ENCODE results near the gene FAIM2.

The FAIM2 gene

DNA sequence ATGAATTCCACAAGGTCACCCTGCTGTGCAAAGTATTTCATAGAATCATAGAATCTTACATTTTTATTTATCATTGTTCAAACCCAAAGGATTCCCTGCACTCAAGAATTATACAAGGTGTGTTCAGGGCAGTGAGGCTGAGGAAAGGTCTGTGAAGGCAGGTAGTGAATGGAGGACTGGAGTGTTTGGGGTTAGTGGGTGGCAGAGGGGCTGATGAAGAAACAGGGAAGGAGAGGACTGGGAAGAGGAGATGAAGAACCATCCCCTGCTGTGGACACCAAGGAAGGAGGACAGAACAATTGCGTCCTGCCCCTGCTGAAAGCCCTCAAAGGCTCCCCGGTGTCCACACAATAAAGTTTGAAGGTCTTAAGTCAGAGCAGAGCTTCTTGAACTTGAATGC is 50.0 kb downstream of the FAIM2 start:
- TF ChIP-seq, protein P1, sequence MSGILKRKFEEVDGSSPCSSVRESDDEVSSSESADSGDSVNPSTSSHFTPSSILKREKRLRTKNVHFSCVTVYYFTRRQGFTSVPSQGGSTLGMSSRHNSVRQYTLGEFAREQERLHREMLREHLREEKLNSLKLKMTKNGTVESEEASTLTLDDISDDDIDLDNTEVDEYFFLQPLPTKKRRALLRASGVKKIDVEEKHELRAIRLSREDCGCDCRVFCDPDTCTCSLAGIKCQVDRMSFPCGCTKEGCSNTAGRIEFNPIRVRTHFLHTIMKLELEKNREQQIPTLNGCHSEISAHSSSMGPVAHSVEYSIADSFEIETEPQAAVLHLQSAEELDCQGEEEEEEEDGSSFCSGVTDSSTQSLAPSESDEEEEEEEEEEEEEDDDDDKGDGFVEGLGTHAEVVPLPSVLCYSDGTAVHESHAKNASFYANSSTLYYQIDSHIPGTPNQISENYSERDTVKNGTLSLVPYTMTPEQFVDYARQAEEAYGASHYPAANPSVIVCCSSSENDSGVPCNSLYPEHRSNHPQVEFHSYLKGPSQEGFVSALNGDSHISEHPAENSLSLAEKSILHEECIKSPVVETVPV (CRISPR knock-in tag; IDR thresholded peaks at IDR 0.05): no peak
- TF ChIP-seq SNAI2 (CRISPR knock-in tag; IDR thresholded peaks at IDR 0.05) (no peak), ZC3H10 (CRISPR knock-in tag; IDR thresholded peaks at IDR 0.05) (no peak), ISL1 (CRISPR knock-in tag; IDR thresholded peaks at IDR 0.05) (no peak), ZNF70 (CRISPR knock-in tag; IDR thresholded peaks at IDR 0.05) (no peak), ESRRG (CRISPR knock-in tag; IDR thresholded peaks at IDR 0.05) (no peak)
- TF ChIP-seq, protein P2, sequence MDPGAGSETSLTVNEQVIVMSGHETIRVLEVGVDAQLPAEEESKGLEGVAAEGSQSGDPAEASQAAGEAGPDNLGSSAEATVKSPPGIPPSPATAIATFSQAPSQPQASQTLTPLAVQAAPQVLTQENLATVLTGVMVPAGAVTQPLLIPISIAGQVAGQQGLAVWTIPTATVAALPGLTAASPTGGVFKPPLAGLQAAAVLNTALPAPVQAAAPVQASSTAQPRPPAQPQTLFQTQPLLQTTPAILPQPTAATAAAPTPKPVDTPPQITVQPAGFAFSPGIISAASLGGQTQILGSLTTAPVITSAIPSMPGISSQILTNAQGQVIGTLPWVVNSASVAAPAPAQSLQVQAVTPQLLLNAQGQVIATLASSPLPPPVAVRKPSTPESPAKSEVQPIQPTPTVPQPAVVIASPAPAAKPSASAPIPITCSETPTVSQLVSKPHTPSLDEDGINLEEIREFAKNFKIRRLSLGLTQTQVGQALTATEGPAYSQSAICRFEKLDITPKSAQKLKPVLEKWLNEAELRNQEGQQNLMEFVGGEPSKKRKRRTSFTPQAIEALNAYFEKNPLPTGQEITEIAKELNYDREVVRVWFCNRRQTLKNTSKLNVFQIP (CRISPR knock-in tag; IDR thresholded peaks at IDR 0.05; ENCODE audit: borderline replicate concordance, low read depth): no peak

DNA sequence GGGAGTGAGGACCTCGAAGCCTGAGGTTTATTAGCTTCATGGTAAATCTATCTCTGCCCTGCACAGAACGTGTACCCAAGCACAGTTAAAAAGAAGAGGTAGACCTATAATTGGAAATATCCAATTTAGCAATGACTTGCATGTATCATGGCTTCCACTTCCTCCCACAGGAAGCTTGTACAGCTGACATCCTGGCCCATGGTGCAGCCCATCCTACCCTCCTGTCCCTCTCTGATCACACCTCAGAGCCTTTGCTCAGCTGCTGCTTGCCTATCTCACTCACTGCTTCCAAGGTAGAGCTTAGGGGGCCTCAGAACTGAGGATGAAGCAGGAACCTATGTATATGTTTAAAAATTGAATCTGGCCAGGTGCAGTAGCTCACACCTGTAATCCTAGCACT is 56.5 kb downstream of the FAIM2 start:
- ATAC-seq: no peak
- TF ChIP-seq ESRRG (CRISPR knock-in tag; IDR thresholded peaks at IDR 0.05): no peak
- TF ChIP-seq, protein P3, sequence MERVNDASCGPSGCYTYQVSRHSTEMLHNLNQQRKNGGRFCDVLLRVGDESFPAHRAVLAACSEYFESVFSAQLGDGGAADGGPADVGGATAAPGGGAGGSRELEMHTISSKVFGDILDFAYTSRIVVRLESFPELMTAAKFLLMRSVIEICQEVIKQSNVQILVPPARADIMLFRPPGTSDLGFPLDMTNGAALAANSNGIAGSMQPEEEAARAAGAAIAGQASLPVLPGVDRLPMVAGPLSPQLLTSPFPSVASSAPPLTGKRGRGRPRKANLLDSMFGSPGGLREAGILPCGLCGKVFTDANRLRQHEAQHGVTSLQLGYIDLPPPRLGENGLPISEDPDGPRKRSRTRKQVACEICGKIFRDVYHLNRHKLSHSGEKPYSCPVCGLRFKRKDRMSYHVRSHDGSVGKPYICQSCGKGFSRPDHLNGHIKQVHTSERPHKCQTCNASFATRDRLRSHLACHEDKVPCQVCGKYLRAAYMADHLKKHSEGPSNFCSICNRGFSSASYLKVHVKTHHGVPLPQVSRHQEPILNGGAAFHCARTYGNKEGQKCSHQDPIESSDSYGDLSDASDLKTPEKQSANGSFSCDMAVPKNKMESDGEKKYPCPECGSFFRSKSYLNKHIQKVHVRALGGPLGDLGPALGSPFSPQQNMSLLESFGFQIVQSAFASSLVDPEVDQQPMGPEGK (CRISPR knock-in tag; IDR thresholded peaks at IDR 0.05; ENCODE audit: borderline replicate concordance): no peak
- TF ChIP-seq ZFP3 (CRISPR knock-in tag; IDR thresholded peaks at IDR 0.05): no peak
- TF ChIP-seq, protein P2 (CRISPR knock-in tag; IDR thresholded peaks at IDR 0.05; ENCODE audit: borderline replicate concordance, low read depth): no peak
- no peak for TF ChIP-seq ISL1 (CRISPR knock-in tag; IDR thresholded peaks at IDR 0.05)
- no peak for TF ChIP-seq OSR1 (CRISPR knock-in tag; IDR thresholded peaks at IDR 0.05)
- TF ChIP-seq, protein P1 (CRISPR knock-in tag; IDR thresholded peaks at IDR 0.05): no peak
- TF ChIP-seq BACH2 (CRISPR knock-in tag; IDR thresholded peaks at IDR 0.05; ENCODE audit: borderline replicate concordance): no peak
- TF ChIP-seq ARNTL (CRISPR knock-in tag; IDR thresholded peaks at IDR 0.05; ENCODE audit: borderline replicate concordance, low read depth): no peak
- TF ChIP-seq SNAI2 (CRISPR knock-in tag; IDR thresholded peaks at IDR 0.05): no peak
- no peak for TF ChIP-seq TCF4 (CRISPR knock-in tag; IDR thresholded peaks at IDR 0.05; ENCODE audit: borderline replicate concordance)
- TF ChIP-seq, protein P4, sequence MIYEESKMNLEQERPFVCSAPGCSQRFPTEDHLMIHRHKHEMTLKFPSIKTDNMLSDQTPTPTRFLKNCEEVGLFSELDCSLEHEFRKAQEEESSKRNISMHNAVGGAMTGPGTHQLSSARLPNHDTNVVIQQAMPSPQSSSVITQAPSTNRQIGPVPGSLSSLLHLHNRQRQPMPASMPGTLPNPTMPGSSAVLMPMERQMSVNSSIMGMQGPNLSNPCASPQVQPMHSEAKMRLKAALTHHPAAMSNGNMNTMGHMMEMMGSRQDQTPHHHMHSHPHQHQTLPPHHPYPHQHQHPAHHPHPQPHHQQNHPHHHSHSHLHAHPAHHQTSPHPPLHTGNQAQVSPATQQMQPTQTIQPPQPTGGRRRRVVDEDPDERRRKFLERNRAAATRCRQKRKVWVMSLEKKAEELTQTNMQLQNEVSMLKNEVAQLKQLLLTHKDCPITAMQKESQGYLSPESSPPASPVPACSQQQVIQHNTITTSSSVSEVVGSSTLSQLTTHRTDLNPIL (CRISPR knock-in tag; IDR thresholded peaks at IDR 0.05; ENCODE audit: low read depth): no peak
- TF ChIP-seq RARB (CRISPR knock-in tag; IDR thresholded peaks at IDR 0.05): no peak
- no peak for TF ChIP-seq ZC3H10 (CRISPR knock-in tag; IDR thresholded peaks at IDR 0.05)
- no peak for TF ChIP-seq PPARA (CRISPR knock-in tag; IDR thresholded peaks at IDR 0.05; ENCODE audit: borderline replicate concordance)

More for the DNA sequence above, 50.0 kb downstream of the FAIM2 start:
- ATAC-seq: no peak

DNA sequence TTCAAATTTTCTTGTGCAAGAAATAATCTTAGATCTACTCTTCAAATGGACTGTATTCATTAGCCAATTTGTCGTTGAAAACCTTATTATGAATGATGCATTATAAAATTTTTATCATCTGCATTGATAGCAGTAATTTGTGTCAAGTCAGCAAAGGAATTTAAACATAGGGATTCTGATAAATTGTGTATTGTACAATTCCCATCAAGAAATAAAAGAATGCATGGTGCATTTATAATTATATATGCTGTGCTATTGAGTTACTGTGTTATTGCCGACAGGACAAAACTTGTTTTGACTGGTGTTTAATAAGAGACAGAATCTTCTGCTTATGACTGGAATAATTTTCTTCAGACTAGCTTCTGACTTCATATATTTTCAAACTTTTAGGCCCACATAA is 57.7 kb downstream of the FAIM2 start:
- no peak for ATAC-seq
- TF ChIP-seq OSR1 (CRISPR knock-in tag; IDR thresholded peaks at IDR 0.05): no peak
- TF ChIP-seq SNAI2 (CRISPR knock-in tag; IDR thresholded peaks at IDR 0.05): no peak
- TF ChIP-seq, protein P1 (CRISPR knock-in tag; IDR thresholded peaks at IDR 0.05): no peak
- no peak for TF ChIP-seq ZFP30 (CRISPR knock-in tag; IDR thresholded peaks at IDR 0.05)
- no peak for TF ChIP-seq ISL1 (CRISPR knock-in tag; IDR thresholded peaks at IDR 0.05)
- TF ChIP-seq ESRRG (CRISPR knock-in tag; IDR thresholded peaks at IDR 0.05): no peak
- TF ChIP-seq, protein P2 (CRISPR knock-in tag; IDR thresholded peaks at IDR 0.05; ENCODE audit: borderline replicate concordance, low read depth): no peak
- no peak for TF ChIP-seq PPARA (CRISPR knock-in tag; IDR thresholded peaks at IDR 0.05; ENCODE audit: borderline replicate concordance)
- TF ChIP-seq ZNF8 (CRISPR knock-in tag; IDR thresholded peaks at IDR 0.05): no peak
- TF ChIP-seq TCF4 (CRISPR knock-in tag; IDR thresholded peaks at IDR 0.05; ENCODE audit: borderline replicate concordance): no peak
- TF ChIP-seq ZC3H10 (CRISPR knock-in tag; IDR thresholded peaks at IDR 0.05): no peak
- no peak for TF ChIP-seq TOX (CRISPR knock-in tag; IDR thresholded peaks at IDR 0.05; ENCODE audit: borderline replicate concordance)
- TF ChIP-seq ZNF565 (CRISPR knock-in tag; conservative IDR thresholded peaks at IDR 0.05; ENCODE audit: low read depth): no peak
- TF ChIP-seq ZFP3 (CRISPR knock-in tag; IDR thresholded peaks at IDR 0.05): no peak
- TF ChIP-seq BACH2 (CRISPR knock-in tag; IDR thresholded peaks at IDR 0.05; ENCODE audit: borderline replicate concordance): no peak
- TF ChIP-seq, protein P3 (CRISPR knock-in tag; IDR thresholded peaks at IDR 0.05; ENCODE audit: borderline replicate concordance): no peak
